HEK293 (cell line): ENCODE data around the gene ACVR1.

Experiments used
- CTCF ChIA-PET: fragments of 350-600 bp; formaldehyde crosslinking; extraction: SDS; loops from one replicate; lab custom pipeline; 2021; ENCODE audit warnings: antibody characterized with exemption; lab: Yijun Ruan, JAX
- POLR2A ChIA-PET: fragments of 300-600 bp; formaldehyde crosslinking; extraction: SDS; loops from one replicate; lab custom pipeline; 2020; ENCODE audit warnings: antibody characterized with exemption, inconsistent platforms; lab: Yijun Ruan, JAX
- H3K27ac ChIP-seq: fragments of 200-500 bp; sonication (Bioruptor generic); 2 replicates; pipeline ENCODE4 v1.5.1; 2014; ENCODE audit warnings: low read depth, low read length, control low read depth, inconsistent platforms; ENCODE audit errors: extremely low read depth
- H3K36me3 ChIP-seq, 2 experiments: fragments of 200-500 bp in 1 of 2; sonication (Bioruptor generic) in 1 of 2; 1 replicate in 1 of 2; 2 replicates in 1 of 2; pipeline ENCODE4 v1.5.1; 2014 to 2017; ENCODE audit warnings: inconsistent platforms in 2 of 2, low read length in 2 of 2; ENCODE audit not compliant: control insufficient read depth in 2 of 2, insufficient read depth in 1 of 2
- H3K4me1 ChIP-seq: fragments of 200-500 bp; sonication (Bioruptor generic); 2 replicates; pipeline ENCODE4 v1.5.1; 2014; ENCODE audit warnings: mild to moderate bottlenecking, low read length, inconsistent platforms; ENCODE audit not compliant: control insufficient read depth, insufficient read depth
- H3K4me3 ChIP-seq: 2 replicates; pipeline ENCODE4 v1.5.1; 2011; ENCODE audit warnings: low read depth, mild to moderate bottlenecking, control low read depth, low read length, moderate library complexity
- H3K9me3 ChIP-seq: fragments of 200-500 bp; sonication (Bioruptor generic); 2 replicates; pipeline ENCODE4 v1.5.1; 2014; ENCODE audit warnings: low read depth, low read length, inconsistent platforms; ENCODE audit not compliant: control insufficient read depth, insufficient read depth
- INSM2 ChIP-seq: fragments of 450-650 bp; formaldehyde crosslinking; IDR thresholded peaks from 2 replicates; pipeline ENCODE4 v1.5.1; 2016; ENCODE audit warnings: missing biosample characterization, missing genetic modification characterization
- KLF10 ChIP-seq: fragments of 450-650 bp; IDR thresholded peaks from 2 replicates; pipeline ENCODE4 v1.5.1; 2018; ENCODE audit warnings: missing biosample characterization, mild to moderate bottlenecking, missing genetic modification characterization
- KLF8 ChIP-seq: fragments of 450-650 bp; formaldehyde crosslinking; IDR thresholded peaks from 2 replicates; pipeline ENCODE4 v1.5.1; 2016; ENCODE audit warnings: missing biosample characterization, missing genetic modification characterization
- MZF1 ChIP-seq: fragments of 450-650 bp; formaldehyde crosslinking; IDR thresholded peaks from 2 replicates; pipeline ENCODE4 v1.5.1; 2017; ENCODE audit warnings: missing biosample characterization, missing genetic modification characterization, borderline replicate concordance
- PATZ1 ChIP-seq: fragments of 450-650 bp; formaldehyde crosslinking; IDR thresholded peaks from 2 replicates; pipeline ENCODE4 v1.5.1; 2016; ENCODE audit warnings: missing biosample characterization, missing genetic modification characterization
- PRDM1 ChIP-seq: fragments of 450-650 bp; formaldehyde crosslinking; IDR thresholded peaks from 2 replicates; pipeline ENCODE4; 2016; ENCODE audit warnings: missing biosample characterization, missing genetic modification characterization
- REPIN1 ChIP-seq: fragments of 450-650 bp; formaldehyde crosslinking; IDR thresholded peaks from 2 replicates; pipeline ENCODE4 v1.5.1; 2017; ENCODE audit warnings: missing biosample characterization, missing genetic modification characterization, low read depth
- SP3 ChIP-seq: fragments of 450-650 bp; formaldehyde crosslinking; IDR thresholded peaks from 2 replicates; pipeline ENCODE4 v1.5.1; 2016; ENCODE audit warnings: missing biosample characterization, missing genetic modification characterization
- YY1 ChIP-seq: fragments of 450-650 bp; formaldehyde crosslinking; IDR thresholded peaks from 2 replicates; pipeline ENCODE4 v1.5.1; 2018; ENCODE audit warnings: missing biosample characterization, missing genetic modification characterization
- ZBTB26 ChIP-seq: fragments of 450-650 bp; formaldehyde crosslinking; optimal IDR thresholded peaks from 2 replicates; pipeline ENCODE3; 2016; ENCODE audit warnings: missing biosample characterization, mild to moderate bottlenecking, missing genetic modification characterization
- ZNF121 ChIP-seq: fragments of 450-650 bp; formaldehyde crosslinking; IDR thresholded peaks from 2 replicates; pipeline ENCODE4 v1.5.1; 2016; ENCODE audit warnings: missing biosample characterization, missing genetic modification characterization
- ZNF133 ChIP-seq: fragments of 450-650 bp; formaldehyde crosslinking; IDR thresholded peaks from 2 replicates; pipeline ENCODE4 v1.5.1; 2016; ENCODE audit warnings: missing biosample characterization, missing genetic modification characterization
- ZNF148 ChIP-seq: fragments of 450-650 bp; formaldehyde crosslinking; IDR thresholded peaks from 2 replicates; pipeline ENCODE4 v1.5.0; 2017; ENCODE audit warnings: missing biosample characterization, missing genetic modification characterization, borderline replicate concordance
- ZNF16 ChIP-seq: fragments of 450-650 bp; formaldehyde crosslinking; IDR thresholded peaks from 2 replicates; pipeline ENCODE4 v1.5.1; 2016; ENCODE audit warnings: low read depth, missing biosample characterization, missing genetic modification characterization
- ZNF341 ChIP-seq: fragments of 450-650 bp; formaldehyde crosslinking; IDR thresholded peaks from 2 replicates; pipeline ENCODE4; 2016; ENCODE audit warnings: low read depth, missing biosample characterization, missing genetic modification characterization
- ZNF416 ChIP-seq: fragments of 450-650 bp; formaldehyde crosslinking; IDR thresholded peaks from 2 replicates; pipeline ENCODE4 v1.5.1; 2016; ENCODE audit warnings: missing biosample characterization, missing genetic modification characterization
- ZNF501 ChIP-seq: fragments of 450-650 bp; formaldehyde crosslinking; IDR thresholded peaks from 2 replicates; pipeline ENCODE4 v1.5.1; 2016; ENCODE audit warnings: missing biosample characterization, missing genetic modification characterization
- ZNF529 ChIP-seq: fragments of 450-650 bp; formaldehyde crosslinking; IDR thresholded peaks from 2 replicates; pipeline ENCODE4 v1.5.1; 2017; ENCODE audit warnings: missing genetic modification characterization, missing biosample characterization; ENCODE audit not compliant: insufficient replicate concordance
- ZNF600 ChIP-seq: fragments of 450-650 bp; formaldehyde crosslinking; IDR thresholded peaks from 2 replicates; pipeline ENCODE4 v1.5.1; 2016; ENCODE audit warnings: missing biosample characterization, missing genetic modification characterization
- ZNF624 ChIP-seq: fragments of 450-650 bp; formaldehyde crosslinking; IDR thresholded peaks from 2 replicates; pipeline ENCODE4 v1.5.1; 2017; ENCODE audit warnings: missing biosample characterization, missing genetic modification characterization
- ZNF626 ChIP-seq: fragments of 450-650 bp; sonication (Bioruptor Pico); formaldehyde crosslinking; IDR thresholded peaks from 2 replicates; pipeline ENCODE4 v1.5.1; 2018; ENCODE audit warnings: missing biosample characterization, missing genetic modification characterization, inconsistent platforms
- ZNF660 ChIP-seq: fragments of 450-650 bp; IDR thresholded peaks from 2 replicates; pipeline ENCODE4 v1.5.1; 2018; ENCODE audit warnings: missing biosample characterization, mild to moderate bottlenecking, missing genetic modification characterization
- ZNF677 ChIP-seq: fragments of 450-650 bp; IDR thresholded peaks from 2 replicates; pipeline ENCODE4 v1.5.0; 2018; ENCODE audit warnings: missing biosample characterization, mild to moderate bottlenecking, missing genetic modification characterization, moderate library complexity
- ZNF704 ChIP-seq: fragments of 450-650 bp; formaldehyde crosslinking; IDR thresholded peaks from 2 replicates; pipeline ENCODE4 v1.5.1; 2016; ENCODE audit warnings: missing biosample characterization, missing genetic modification characterization
- ZNF837 ChIP-seq: fragments of 450-650 bp; formaldehyde crosslinking; IDR thresholded peaks from 2 replicates; pipeline ENCODE4 v1.5.1; 2016; ENCODE audit warnings: missing biosample characterization, missing genetic modification characterization
- ZSCAN16 ChIP-seq: fragments of 450-650 bp; formaldehyde crosslinking; IDR thresholded peaks from 2 replicates; pipeline ENCODE4 v1.5.1; 2016; ENCODE audit warnings: missing biosample characterization, missing genetic modification characterization
- ZSCAN23 ChIP-seq: fragments of 450-650 bp; formaldehyde crosslinking; IDR thresholded peaks from 2 replicates; pipeline ENCODE4 v1.5.1; 2016; ENCODE audit warnings: missing biosample characterization, missing genetic modification characterization
- ZSCAN30 ChIP-seq: fragments of 450-650 bp; IDR thresholded peaks from 2 replicates; pipeline ENCODE4 v1.5.1; 2018; ENCODE audit warnings: missing biosample characterization, mild to moderate bottlenecking, missing genetic modification characterization, moderate library complexity

Gene ACVR1

GRCh38 chr2:157800838-157801495 lies 75.2 kb downstream of the ACVR1 start:
- no peak for TF ChIP-seq ZNF626 (tag by site-specific recombination)
- no peak for TF ChIP-seq ZNF501 (tag by site-specific recombination)
- no peak for TF ChIP-seq INSM2 (tag by site-specific recombination)
- no peak for TF ChIP-seq KLF8 (tag by site-specific recombination)
- TF ChIP-seq ZNF416 (tag by site-specific recombination) = no peak
- TF ChIP-seq ZNF529 (tag by site-specific recombination) = no peak
- TF ChIP-seq ZSCAN23 (tag by site-specific recombination) = no peak
- no peak for TF ChIP-seq ZNF624 (tag by site-specific recombination)
- no peak for TF ChIP-seq ZNF341
- no peak for TF ChIP-seq ZNF677
- no peak for TF ChIP-seq MZF1
- no peak for TF ChIP-seq REPIN1 (tag by site-specific recombination)
- TF ChIP-seq ZNF660 (tag by site-specific recombination) = no peak
- TF ChIP-seq ZNF704 (tag by site-specific recombination) = no peak
- TF ChIP-seq ZNF133 = no peak
- no peak for TF ChIP-seq ZSCAN30 (tag by site-specific recombination)
- no peak for TF ChIP-seq YY1 (tag by site-specific recombination)
- TF ChIP-seq ZNF837 = no peak
- H3K9me3 ChIP-seq = no peaks in the 10 kb centered on the region
- no peak overlapping the region for H3K27ac ChIP-seq
- H3K36me3 ChIP-seq = peaks cover 0 to 9% of the 10 kb centered on the region in 2 experiments; a peak in 1 of 3 replicates
- ChIA-PET CTCF (interaction anchor here (0.7 kb wide), 1 partner anchor 141 kb away, joined by 3 read pairs; no protein-coding TSS in a partner anchor), POLR2A (no interaction called here)
- H3K4me1 ChIP-seq = no peaks in the 10 kb centered on the region
- no peak overlapping the region for H3K4me3 ChIP-seq

GRCh38 chr2:157793053-157793612 lies 83.0 kb downstream of the ACVR1 start:
- peaks cover 0 to 9% of the 10 kb centered on the region in 2 experiments; a peak in 1 of 3 replicates for H3K36me3 ChIP-seq
- no peak overlapping the region for H3K4me3 ChIP-seq
- no peaks in the 10 kb centered on the region for H3K4me1 ChIP-seq
- POLR2A ChIA-PET = interaction anchor here (1.4 kb wide), 1 partner anchor 84 kb away, joined by 3 read pairs; no protein-coding TSS in a partner anchor
- CTCF ChIA-PET = interaction anchor here (1.0 to 1.2 kb wide), 3 partner anchors 11 to 14 kb away, joined by 3 to 4 read pairs (median 4); no protein-coding TSS in a partner anchor
- no peak overlapping the region for H3K27ac ChIP-seq
- H3K9me3 ChIP-seq = no peaks in the 10 kb centered on the region
- TF ChIP-seq ZBTB26 (tag by site-specific recombination) (no peak), KLF10 (tag by site-specific recombination) (no peak), ZNF600 (tag by site-specific recombination) (no peak), SP3 (tag by site-specific recombination) (no peak), ZNF148 (no peak), PRDM1 (tag by site-specific recombination) (no peak), PATZ1 (tag by site-specific recombination) (no peak), ZSCAN16 (tag by site-specific recombination) (no peak), ZNF121 (tag by site-specific recombination) (no peak), ZNF16 (tag by site-specific recombination) (no peak)
